SKM-1 (cell line): ENCODE data around the gene SBDS.
"Not testable (repeated sequence)": the region's sequence is repeated elsewhere in the genome, so short reads cannot be mapped to it uniquely, and the experiment has no call there.

Experiments used
- DNase-seq: peaks from one replicate; lab custom pipeline; 2025; ENCODE audit not compliant: unreplicated experiment; lab: John Stamatoyannopoulos, UW

Gene SBDS

GRCh38 chr7:66995050-66995776, at the start of gene SBDS:
TSS of gene SBDS (minus strand) at chr7:66995586. CDS start at chr7:66995417, 169 bp downstream.
- peak; percentile 95 for DNase-seq

- DNase-seq: not testable (repeated sequence)
Measured at GRCh38 chr7:67043559-67043930, 48.2 kb upstream of the SBDS start.

GRCh38 chr7:67042781-67043558, 47.6 kb upstream of the SBDS start:
- not testable (repeated sequence) for DNase-seq

- not testable (repeated sequence) for DNase-seq
Measured at GRCh38 chr7:67040832-67041231, 45.4 kb upstream of the SBDS start.

GRCh38 chr7:67036432-67037395, 41.3 kb upstream of the SBDS start:
- DNase-seq: not testable (repeated sequence)

GRCh38 chr7:67033251-67033650, 37.9 kb upstream of the SBDS start:
- no peak for DNase-seq

- not testable (repeated sequence) for DNase-seq
Measured at GRCh38 chr7:67031685-67032084, 36.3 kb upstream of the SBDS start.

- not testable (repeated sequence) for DNase-seq
Measured at GRCh38 chr7:67025459-67025858, 30.1 kb upstream of the SBDS start.

- DNase-seq: no peak
Measured at GRCh38 chr7:67022511-67022910, 27.1 kb upstream of the SBDS start.

- no peak for DNase-seq
Measured at GRCh38 chr7:67021260-67021659, 25.9 kb upstream of the SBDS start.

GRCh38 chr7:67019562-67020390, 24.4 kb upstream of the SBDS start:
- no peak for DNase-seq

GRCh38 chr7:67018940-67019339, 23.6 kb upstream of the SBDS start:
- DNase-seq: no peak

GRCh38 chr7:67017971-67018370, 22.6 kb upstream of the SBDS start:
- DNase-seq: peak; percentile 73

- DNase-seq: not testable (repeated sequence)
Measured at GRCh38 chr7:67014076-67014622, 18.8 kb upstream of the SBDS start.

GRCh38 chr7:67009677-67010076, 14.3 kb upstream of the SBDS start:
- not testable (repeated sequence) for DNase-seq

GRCh38 chr7:67008260-67008659, 12.9 kb upstream of the SBDS start:
- no peak for DNase-seq

GRCh38 chr7:67006965-67007364, 11.6 kb upstream of the SBDS start:
- DNase-seq: no peak

GRCh38 chr7:67004145-67004544, 8.8 kb upstream of the SBDS start:
- not testable (repeated sequence) for DNase-seq

- not testable (repeated sequence) for DNase-seq
Measured at GRCh38 chr7:67000601-67001258, 5.3 kb upstream of the SBDS start.
